Stimulated activated CD8-positive, alpha-beta memory T cell treated with anti-CD3 and anti-CD28 coated beads, Interleukin-4, amount 100 ng/mL, for 1 hour (primary cell): ENCODE measurements around the gene ZSWIM3.

Experiments
- DNase-seq, 2 donors: peaks; one replicate each; pipeline ENCODE4 v3.0.0-alpha.2; 2020; ENCODE audit warnings: low read depth in 2 of 2, low spot score in 1 of 2

Gene ZSWIM3

DNA sequence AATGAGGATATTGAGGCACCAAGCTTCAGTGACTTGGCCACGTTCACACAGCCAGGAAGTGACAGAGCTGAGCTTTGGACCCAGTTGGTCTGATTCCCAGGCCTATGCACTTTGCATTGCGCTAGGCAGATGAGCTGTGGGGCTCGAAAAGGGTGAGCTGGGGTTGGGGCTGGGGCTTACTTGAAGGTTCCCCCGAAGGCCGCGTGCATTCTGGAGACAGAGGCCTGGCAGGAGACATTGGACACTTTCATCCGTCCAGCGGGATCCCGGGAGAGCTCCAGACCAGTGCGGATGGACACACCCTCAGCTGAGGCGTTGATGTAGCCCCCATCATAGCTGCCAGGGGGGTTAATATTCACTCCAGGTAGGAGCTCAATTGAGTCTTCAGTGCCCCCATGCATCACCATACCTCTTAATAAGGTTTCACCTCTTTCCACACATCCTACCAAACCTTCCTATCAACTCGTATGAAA, 52.0 kb downstream of the ZSWIM3 start:
- DNase-seq, result no peak

DNA sequence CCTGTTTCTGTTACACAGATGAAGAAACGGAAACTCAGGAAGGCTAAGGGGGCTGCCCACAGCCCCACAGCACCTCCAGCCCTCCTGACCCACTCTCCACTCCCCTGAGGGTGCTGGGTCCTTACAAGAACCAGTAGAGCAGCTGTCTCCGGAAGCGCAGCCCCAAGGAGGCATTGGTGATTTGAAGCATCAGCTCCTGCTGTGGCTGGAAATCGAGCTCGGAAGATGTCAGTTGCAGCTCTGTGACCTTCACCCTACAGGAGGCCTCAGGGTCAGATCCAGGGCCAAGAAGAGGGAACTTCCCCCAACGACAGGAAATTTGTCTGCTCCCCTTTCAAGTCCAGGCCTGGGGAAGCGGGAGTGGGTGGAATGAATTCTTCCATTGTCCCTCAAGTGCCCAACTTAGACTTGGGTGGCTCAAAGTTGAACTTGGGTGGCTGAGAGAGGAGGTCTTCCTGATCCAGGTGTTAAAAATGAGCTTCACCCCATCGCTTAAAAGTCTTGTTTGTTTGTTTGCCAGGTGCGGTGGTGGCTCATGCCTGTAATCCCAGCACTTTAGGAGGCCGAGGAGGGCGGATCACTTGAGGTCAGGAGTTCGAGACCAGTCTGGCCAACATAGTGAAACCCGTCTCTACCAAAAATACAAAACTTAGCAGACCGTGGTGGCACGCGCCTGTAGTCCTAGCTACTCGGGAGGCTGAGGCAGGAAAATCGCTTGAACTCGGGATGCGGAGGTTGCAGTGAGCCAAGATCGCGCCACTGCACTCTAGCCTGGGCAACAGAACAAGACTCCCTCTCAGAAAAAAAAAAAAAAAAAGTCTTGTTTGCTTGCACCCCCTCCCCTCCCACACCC, 52.6 kb downstream of the ZSWIM3 start:
- no peak for DNase-seq

DNA sequence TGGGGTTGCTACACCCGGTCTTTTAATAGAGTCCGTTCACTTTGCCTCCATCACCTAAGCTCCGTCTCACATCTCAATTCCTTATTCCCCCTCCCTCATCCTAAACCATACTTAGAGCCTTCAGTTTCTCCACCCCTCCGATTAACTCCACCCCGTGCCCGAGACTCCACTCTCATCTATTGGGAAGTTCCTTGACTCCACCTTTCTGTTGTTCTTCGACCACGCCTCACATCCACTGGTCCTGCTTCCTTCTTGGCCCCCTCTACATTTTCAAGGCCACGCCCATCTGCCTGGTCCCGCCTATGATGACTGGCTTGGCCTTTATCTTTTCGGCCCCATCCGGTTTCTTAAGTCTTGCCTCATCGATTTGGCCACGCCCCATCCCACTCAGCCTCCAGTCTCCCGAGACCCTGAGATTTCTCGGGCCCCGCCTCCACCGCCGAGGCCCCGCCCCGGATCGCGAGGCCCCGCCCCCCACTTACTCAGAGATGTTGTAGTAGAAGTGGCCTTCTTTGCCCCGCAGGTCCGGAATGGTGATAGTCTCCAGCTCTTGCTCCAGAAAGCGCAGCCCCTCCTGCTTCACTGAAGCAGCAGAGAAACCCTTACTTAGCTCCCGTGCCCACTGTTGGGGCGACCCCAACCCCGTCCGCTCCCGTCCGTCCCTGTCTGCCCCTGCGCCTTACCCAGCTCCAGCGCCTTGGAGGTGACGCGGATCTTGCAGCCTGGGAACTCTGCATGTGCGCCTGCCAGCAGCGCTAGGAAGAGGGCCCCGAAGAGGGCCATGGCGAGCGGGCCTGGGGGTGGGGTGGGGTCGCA, 53.5 kb downstream of the ZSWIM3 start:
- DNase-seq, result peak; percentile 75 to 78

DNA sequence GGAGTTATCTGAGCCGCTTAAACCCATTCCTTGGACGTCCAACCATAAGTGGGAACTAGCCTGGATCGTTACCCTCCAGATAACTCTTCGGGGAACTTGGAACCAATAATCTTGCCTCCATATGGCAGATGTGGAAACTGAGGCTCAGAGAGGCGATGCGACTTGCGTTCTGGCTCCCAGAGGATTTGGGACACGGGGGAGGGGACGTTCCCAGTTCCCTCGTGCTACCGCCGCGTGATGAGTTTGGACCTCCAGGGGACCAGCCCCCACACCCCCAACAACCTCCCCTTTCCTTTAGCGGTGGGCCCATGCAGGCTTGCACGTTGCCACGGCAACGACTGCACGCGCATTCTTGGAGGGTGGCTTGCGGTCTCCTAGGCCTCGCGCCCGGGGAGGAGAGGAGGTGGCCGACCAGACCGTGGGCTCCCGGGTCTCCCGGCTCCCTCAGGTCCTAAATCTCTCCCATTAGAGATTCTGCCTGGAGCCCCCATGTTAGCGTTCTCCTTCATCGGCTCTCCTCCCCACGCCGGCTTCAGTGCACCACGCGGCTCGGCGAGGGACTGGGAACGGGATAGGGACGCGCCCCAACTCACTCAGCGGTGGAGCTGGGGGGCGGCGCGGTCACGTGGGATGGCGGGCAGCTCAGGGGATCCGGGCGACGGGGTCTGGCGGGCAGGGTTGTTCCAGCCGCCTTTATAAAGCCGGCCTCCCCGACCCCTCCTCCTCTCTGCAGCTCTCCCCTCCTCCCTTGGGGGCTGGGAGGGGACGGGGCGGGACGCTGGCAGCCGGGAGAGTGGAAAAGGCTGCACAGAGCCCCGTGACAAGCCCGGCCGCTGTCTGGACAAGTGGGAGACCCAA, 54.3 kb downstream of the ZSWIM3 start, which contains the start of gene PLTP:
PLTP (minus strand) TSS at position 670 of the 858 bp plus-strand sequence. CDS start 703 bp downstream, outside the sequence.
- DNase-seq, result no peak

DNA sequence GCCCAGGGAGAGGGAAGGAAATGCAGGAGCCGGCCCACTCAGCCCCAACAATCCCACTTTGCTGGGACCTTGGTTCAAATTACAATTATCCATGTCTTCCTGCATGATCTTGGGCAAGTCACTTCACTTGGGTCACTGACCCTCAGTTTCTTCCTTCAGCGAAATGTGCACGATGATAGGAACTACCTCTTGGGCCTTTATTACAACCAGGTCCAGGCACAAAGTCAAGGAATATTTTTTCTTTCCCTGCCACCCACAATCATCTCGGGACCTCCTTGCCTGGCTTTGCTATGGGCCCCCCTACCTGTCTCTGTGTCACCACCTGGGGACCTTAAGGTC, 54.9 kb downstream of the ZSWIM3 start:
- no peak for DNase-seq

DNA sequence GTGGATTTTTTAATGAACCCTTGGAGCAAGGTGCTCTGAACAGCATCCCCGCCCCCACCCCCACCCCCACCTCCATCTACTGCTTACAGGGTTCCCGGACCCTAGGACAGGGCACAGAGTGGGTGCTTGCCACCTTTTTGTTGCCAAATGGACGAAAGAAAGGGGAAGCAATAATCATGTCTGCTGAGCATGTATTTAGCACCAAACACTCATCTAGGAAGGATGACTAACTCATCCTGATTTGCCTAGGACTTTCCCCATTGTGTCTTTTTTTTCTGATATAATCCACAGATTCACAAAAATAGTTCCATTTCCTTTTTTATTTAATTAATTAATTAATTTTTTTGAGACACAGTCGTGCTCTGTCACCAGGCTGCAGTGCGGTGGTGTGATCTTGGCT, 55.7 kb downstream of the ZSWIM3 start:
- no peak for DNase-seq

DNA sequence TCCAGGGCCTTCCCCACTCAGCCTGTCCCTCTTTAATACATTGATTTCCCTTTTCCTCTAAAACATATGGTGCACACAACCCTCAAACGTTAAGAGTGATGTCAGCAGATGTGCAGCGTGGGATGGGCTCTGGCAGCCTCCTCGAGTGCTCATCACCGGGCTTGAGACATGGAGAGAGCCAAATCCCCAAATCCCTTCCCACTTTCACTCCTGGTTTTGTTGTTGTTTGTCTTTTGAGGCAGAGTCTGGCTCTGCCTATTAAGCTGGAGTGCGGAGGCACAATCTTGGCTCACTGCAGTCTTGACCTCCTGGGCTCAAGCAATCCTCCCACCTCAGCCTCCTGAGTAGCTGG, 60.4 kb downstream of the ZSWIM3 start:
- no peak for DNase-seq

DNA sequence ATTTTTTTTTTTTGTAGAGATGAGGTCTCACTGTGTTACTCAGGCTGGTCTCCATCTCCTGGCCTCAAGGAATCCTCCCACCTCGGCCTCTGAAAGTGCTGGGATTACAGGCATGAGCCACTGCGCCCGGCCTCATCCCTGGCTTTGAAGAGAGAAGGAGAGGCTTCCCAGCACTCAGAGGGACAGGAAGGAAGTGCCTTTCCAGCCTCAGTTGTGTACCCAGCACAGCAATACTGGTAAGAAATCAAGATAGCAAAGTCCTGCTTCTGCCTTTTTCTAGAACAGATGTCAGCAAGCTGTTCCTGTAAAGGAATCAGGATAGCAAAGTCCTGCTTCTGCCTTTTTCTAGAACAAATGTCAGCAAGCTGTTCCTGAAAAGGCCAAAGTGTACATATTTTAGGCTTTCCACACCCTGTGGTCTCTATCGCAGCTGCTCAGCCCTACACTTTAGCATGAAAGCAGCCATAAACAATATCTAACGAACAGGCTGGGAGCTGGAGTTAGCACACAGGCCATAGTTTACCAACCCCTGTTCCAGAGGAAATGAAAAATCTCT, 60.8 kb downstream of the ZSWIM3 start:
- DNase-seq, result no peak

DNA sequence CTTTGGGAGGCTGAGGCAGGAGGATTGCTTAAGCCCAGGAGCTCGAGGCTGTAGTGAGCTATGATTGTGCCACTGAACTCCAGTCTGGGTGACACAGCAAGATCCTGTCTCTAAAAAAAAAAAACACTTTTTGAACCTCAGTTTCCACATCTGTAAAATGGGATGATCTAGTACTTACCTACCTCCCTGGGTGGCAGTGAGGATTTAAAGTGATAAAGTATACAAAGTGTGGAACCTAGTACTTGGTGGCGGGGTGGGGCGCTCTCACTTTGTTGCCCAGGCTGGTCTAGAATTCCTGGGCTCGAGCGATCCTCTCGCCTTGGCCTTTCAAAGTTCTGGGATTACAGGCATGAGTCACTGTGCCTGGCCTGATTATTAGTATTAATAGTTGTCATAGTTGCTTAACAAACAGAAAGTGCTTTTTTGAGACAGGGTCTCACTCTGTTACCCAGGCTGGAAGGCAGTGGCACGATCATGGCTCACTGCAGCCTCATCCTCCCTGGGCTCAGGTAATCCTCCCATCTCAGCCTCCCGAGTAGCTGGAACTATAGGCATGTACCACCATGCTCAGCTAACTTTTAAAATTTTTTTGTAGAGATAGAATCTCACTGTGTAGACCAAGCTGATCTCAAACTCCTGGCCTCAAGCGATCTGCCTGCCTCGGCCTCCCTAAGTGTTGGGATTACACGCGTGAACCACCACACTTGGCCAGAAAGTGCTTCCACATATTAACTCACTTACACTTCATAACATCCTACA, 61.5 kb downstream of the ZSWIM3 start:
- DNase-seq, result no peak

DNA sequence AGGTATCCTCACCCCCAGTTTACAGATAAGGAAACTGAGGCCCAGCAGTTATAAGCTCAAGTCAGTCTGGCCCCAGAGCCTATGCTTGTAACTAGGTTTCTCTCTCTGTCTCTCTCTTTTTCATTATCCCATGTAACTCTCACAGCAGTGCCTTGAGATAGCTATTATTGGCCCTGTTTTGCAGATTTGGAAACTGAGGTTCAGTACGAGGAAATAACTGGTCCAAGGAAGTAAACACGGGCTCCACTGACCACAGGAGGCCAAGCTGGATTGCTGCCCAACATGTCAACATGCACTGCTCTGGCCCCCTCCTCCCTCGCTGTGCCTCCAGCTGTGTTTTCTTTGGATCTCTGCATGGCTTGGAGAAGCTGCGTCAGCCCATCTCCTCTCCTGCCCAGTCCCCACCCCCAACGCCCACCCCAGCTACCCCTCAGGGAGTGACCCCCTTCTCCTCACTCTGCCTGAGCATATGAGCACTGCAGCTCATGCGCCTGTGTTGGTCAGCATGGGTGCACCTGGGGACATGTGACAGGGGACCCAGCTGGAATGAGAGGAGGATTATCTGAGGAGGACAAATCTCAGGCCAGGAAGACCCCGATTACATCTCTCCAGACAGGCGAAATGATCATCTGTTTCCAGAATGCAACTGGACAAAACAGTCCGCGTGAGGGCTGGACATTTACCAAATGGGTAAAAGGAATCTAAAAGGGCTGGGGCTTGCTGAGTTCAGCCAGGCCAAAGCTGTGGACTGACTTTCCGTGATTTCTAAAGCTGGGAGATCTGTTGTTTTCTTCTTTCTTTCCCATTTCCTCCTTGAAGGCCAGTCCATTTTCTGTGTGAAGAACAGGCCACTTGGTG, 62.4 kb downstream of the ZSWIM3 start:
- DNase-seq, result no peak

DNA sequence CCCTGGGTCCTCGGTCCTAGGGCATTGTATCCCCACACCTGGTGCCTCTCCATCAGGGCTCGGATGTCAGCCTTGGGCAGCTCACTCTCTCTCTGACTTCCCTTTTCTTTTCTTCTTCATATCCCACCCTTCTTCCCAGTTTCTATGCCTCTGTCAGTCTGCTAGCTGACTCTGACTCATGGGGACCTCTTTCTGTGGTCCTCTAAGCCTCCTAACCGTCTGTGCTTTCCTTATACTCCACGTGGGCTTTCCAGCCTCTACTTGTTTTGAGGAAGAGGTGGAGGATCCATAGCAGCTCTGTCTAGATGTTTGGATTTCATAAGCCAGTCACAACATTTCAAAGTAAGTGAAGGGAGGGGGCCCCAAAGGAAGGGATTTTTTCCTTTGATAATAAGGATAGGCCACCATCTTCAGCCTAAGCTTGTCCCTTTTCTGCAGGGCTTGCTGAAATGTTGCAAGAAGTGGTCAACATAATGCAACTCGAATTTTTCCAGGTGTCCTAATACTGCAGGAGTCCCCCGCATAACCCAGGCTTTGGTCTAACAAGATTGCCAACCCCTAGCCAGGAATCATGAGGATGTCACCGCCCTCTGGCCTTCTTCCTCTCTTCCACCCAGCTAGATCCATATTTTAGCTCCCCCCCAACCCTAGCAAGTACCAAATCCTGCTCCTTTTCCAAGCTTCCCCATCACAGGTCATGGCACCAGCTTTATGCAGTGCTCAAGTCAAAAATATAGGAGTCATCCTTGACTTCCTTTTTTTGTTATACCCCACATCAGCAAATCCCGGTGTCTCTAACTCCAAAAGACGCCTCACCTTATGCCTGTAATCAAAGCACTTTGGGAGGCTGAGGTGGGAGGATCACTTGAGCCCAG, 63.3 kb downstream of the ZSWIM3 start:
- no peak for DNase-seq

DNA sequence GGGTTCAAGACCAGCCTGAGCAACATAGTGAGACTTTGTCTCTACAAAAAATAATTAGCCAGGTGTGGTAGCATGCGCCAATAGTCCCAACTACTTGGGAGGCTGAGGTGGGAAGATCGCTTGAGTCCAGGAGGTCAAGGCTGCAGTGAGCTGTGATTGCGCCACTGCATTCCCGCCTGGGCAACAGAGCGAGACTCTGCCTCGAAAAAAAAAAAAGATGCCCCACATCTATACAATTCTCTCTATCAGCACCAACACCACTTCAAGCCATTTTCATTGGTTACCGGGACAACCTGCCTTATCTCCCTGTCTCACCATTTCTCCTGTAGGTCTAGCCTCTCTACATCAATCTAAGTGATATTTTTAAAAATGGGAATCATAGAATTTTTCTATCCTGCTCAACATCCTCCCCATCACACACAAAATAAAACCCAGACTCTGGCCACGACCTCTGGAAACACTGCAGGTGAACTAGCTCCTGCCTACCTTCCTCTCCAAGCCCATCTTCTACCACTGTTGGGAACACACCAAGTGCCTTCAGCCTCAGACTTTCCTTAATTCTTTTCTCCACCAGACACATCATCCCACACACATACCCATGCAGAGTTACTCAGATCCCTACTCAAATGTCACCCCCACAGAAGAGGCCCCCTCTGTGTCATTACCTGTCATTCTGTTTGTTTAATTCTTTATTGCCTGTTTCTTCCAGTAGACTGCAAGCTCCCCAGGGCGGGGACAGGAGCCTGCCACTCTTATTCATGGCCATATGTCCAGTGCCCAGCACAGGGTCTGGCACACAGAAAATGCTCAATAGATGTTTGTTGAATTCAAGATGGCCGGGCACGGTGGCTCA, 64.1 kb downstream of the ZSWIM3 start:
- DNase-seq, result no peak

DNA sequence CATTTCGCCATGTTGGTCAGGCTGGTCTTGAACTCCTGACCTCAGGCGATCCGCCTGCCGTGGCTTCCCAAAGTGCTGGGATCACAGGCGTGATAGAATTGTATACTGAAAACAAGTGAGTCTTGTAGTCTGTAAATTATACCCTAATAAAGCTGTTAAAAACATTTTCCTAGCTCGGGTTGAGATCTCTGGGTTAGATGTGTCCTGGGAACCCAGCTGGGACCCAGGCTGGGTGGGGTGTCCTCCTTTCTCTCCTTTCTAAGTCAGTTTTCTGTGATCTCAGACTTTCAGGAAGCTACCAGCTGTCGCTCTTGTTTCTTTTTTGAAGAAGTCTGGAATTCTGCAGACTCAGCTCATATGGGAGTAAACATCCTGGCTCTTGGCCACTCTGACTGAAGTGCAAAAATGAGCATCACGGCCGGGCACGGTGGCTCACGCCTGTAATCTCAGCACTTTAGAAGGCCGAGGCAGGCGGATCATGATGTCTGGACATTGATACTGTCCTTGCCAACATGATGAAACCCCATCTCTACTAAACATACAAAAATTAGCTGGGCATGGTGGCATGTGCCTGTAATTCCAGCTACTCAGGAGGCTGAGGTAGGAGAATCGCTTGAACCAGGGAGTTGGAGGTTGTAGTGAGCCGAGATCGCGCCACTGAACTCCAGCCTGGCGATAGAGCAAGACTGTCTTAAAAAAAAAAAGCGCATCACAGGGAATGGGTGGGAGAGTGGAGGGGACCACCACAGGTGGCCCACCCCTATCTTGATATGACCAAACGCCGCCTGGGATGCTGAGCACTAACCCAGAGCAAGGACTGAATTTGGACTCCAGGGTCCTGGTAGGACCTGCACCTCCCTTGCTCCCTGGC, 67.2 kb downstream of the ZSWIM3 start:
- no peak for DNase-seq

DNA sequence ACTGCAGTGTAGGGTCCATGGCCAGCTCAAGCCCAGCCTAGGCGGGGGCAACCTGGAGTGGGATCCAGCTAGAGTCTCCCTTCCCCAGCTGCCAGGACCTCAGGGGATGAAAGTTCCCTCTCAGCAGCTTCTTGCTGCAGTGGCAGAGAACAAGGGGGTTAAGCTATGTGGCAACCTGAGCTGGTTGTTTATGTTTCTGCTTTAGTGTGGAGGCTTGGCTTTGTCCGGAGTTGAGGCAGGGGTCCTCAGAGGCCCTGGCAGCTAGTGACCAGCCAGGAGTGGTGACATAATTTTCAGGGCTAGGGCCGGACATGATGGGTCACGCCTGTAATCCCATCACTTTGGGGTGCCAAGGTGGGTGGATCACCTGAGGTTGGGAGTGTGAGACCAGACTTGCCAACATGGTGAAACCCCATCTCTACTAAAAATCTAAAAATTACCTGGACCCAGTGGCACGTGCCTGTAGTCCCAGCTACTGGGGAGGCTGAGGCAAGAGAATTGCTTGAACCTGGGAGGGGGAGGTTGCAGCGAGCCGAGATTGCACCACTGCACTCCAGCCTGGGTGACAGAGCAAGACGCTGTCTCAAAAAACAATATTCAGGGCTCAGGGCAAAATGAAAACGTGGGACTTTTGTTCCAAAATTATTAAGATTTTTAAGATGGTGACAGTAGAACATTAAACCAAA, 68.5 kb downstream of the ZSWIM3 start:
- no peak for DNase-seq

DNA sequence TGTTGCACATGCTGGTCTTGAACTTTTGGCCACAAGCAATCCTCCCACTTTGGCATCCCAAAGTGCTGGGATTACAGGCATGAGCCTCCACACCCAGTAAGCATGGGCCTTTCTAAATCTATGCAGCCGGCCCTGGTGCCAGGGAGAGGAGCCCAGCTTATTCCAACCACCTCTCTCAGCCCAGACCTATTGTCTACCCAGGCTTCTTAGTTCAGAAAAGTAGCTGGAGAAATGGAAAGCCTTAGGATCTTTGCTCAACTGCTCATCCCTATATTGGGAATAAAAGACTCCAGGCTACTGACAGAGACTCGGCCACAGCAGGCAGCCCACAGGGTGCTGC, 69.3 kb downstream of the ZSWIM3 start:
- DNase-seq, result no peak
